Peyer's patch (tissue), 4 donors: Measurements from ENCODE around the gene TCF4. TPM values are rescaled to one million over a fixed set of nuclear protein-coding genes. Genes with fewer than 3 reads are reported as not detected.

Source experiments
- DNase-seq, 3 donors: peaks; one replicate each; pipeline ENCODE4 v3.0.0-alpha.2; 2017 to 2019
- H3K27ac ChIP-seq, 4 donors: fragments of 200-600 bp; sonication (generic); one replicate each; pipeline ENCODE4 v1.5.1; 2016 to 2019
- H3K27me3 ChIP-seq, 2 donors: fragments of 200-600 bp; sonication (generic); one replicate each; pipeline ENCODE4 v1.5.1; 2019
- H3K36me3 ChIP-seq, 3 donors: fragments of 200-600 bp; sonication (generic); one replicate each; pipeline ENCODE4 v1.5.1; 2016 to 2019
- H3K4me1 ChIP-seq, 4 donors: fragments of 200-600 bp; sonication (generic); one replicate each; pipeline ENCODE4 v1.5.1; 2016 to 2019
- H3K4me3 ChIP-seq, 4 donors: fragments of 200-600 bp; sonication (generic); 1 replicate in 3 of 4; 2 replicates in 1 of 4; pipeline ENCODE4 v1.5.1; 2016 to 2019; ENCODE audit warnings: mild to moderate bottlenecking in 1 of 4
- H3K9me3 ChIP-seq, 4 donors: fragments of 200-600 bp; sonication (generic); one replicate each; pipeline ENCODE4 v1.5.1; 2016 to 2019; ENCODE audit warnings: mild to moderate bottlenecking in 1 of 4
- POLR2A ChIP-seq, 2 donors: fragments of 450-650 bp; IDR thresholded peaks; one replicate each; pipeline ENCODE4 v1.5.1; 2017; ENCODE audit warnings: antibody characterized with exemption in 2 of 2, mild to moderate bottlenecking in 2 of 2, moderate library complexity in 2 of 2
- total RNA-seq, 4 donors: library from RNA; depleted of rRNA; stranded (reverse); fragments of >200 nt; gene quantifications; one replicate each; pipeline ENCODE4 v1.1.0, GENCODE V29; 2016
- TF ChIP-seq, protein P1 (sequence below), 6 experiments: fragments of 450-650 bp in 4 of 6; fragments of 200-600 bp in 2 of 6; sonication (generic) in 1 of 6; IDR thresholded peaks; one replicate each; pipeline ENCODE4 v1.5.1; 2017 to 2019; ENCODE audit warnings: antibody characterized with exemption in 6 of 6, mild to moderate bottlenecking in 3 of 6, moderate library complexity in 1 of 6

Gene TCF4
- total RNA-seq, 4 donors from 2014 or later: 11.9 to 190 (median 33.8) TPM

DNA sequence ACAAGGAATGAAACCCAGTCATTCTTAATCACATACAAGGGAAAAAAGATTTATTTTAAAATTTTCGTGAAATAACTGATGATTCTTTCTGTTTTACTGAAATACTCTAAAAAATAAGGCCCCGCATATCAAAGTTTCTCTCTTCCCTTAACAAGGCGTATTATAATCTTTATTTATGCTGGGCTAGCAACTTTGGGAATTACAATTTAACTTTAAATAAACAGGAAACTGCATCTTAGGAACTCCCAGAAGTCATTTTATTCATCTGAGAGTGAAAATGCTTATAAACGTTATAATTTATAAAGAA is 166.7 kb downstream of the TCF4 start:
- H3K36me3 ChIP-seq: no peaks in the 10 kb centered on the region
- DNase-seq: no peak
- no peaks in the 10 kb centered on the region for H3K27me3 ChIP-seq
- no peaks in the 10 kb centered on the region for H3K9me3 ChIP-seq
- peak overlapping the region in 1 of 4 donors; percentile 4 for H3K4me3 ChIP-seq
- peak overlapping the region; percentile 35 to 56 (median 46) for H3K27ac ChIP-seq
- TF ChIP-seq, protein P1, sequence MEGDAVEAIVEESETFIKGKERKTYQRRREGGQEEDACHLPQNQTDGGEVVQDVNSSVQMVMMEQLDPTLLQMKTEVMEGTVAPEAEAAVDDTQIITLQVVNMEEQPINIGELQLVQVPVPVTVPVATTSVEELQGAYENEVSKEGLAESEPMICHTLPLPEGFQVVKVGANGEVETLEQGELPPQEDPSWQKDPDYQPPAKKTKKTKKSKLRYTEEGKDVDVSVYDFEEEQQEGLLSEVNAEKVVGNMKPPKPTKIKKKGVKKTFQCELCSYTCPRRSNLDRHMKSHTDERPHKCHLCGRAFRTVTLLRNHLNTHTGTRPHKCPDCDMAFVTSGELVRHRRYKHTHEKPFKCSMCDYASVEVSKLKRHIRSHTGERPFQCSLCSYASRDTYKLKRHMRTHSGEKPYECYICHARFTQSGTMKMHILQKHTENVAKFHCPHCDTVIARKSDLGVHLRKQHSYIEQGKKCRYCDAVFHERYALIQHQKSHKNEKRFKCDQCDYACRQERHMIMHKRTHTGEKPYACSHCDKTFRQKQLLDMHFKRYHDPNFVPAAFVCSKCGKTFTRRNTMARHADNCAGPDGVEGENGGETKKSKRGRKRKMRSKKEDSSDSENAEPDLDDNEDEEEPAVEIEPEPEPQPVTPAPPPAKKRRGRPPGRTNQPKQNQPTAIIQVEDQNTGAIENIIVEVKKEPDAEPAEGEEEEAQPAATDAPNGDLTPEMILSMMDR (IDR thresholded peaks at IDR 0.05): no peak
- TF ChIP-seq POLR2A (IDR thresholded peaks at IDR 0.05): no peak
- H3K4me1 ChIP-seq: no peaks in the 10 kb centered on the region

DNA sequence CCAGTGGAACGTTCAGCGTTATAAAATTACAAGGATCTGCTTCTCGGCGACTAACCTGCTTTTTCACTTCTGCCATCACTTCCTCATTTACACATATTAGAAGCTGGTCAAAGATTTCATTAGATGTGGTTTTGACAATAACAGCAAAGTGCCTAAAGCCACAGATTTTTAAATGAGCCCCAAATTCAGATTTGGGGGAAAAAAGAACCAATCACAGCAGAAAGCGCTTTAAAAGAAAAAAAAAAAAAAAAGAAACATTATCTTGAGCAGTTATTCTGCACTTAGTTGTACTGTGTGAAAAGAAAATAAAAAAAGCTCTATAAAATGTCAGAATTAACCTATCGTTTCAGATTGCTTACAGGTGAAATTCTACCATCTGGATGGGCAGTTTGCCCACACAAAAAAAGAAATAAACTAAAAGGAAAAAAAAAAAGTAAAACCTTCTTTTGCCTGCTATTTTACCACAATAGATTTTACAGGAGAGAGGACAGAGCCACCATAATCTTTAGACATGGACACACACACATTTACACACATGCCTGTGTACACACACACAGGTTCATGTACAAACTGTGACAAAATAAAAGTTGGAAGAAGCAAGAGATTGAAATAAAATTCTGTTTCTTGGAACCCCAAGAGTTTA is 167.2 kb downstream of the TCF4 start:
- Histone ChIP-seq H3K9me3 (no peaks in the 10 kb centered on the region), H3K4me1 (no peaks in the 10 kb centered on the region), H3K36me3 (no peaks in the 10 kb centered on the region), H3K27ac (peak overlapping the region; percentile 35 to 64 (median 48)), H3K27me3 (no peaks in the 10 kb centered on the region), H3K4me3 (peak overlapping the region in 2 of 4 donors; percentile 4 to 5)
- DNase-seq: no peak
- TF ChIP-seq POLR2A (IDR thresholded peaks at IDR 0.05): no peak
- TF ChIP-seq, protein P1 (IDR thresholded peaks at IDR 0.05): no peak

DNA sequence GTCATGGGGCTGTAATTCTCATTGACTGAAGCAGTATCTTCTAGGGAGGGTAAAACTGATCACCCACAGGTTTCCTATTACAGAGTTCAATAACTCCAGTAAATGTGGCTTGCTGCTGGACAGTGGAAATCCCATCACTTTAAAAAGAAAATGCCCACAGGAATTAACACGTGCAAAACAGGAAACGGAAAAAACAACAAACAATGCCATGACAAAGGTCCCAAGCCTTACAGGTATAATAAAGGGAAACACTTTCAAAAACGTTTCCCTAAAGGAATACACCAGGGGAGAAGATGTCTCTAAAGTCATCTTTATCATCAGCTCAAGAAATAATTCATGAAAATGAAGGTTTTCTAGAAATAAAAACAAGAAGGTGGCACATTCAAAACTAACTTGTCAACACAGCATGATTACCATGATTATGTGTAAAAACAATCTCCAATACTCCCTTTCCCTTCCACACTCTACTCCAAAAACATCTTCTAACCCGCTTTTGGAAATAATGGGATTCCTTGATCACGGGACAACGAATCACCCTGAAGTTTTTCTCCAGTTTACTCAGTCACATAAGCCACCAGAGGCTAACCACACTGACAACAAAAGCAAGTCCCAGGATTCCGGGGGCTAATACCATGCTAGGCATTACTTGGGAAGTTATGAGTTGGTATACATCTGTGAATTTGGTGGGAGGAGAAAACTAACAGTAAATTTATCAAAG is 167.9 kb downstream of the TCF4 start:
- H3K36me3 ChIP-seq: no peaks in the 10 kb centered on the region
- peak overlapping the region; percentile 27 to 64 (median 48) for H3K27ac ChIP-seq
- H3K27me3 ChIP-seq: no peaks in the 10 kb centered on the region
- H3K4me3 ChIP-seq: peak overlapping the region in 2 of 4 donors; percentile 4 to 5
- no peaks in the 10 kb centered on the region for H3K4me1 ChIP-seq
- no peak for DNase-seq
- H3K9me3 ChIP-seq: no peaks in the 10 kb centered on the region
- no peak for TF ChIP-seq POLR2A (IDR thresholded peaks at IDR 0.05)
- TF ChIP-seq, protein P1 (IDR thresholded peaks at IDR 0.05): no peak

DNA sequence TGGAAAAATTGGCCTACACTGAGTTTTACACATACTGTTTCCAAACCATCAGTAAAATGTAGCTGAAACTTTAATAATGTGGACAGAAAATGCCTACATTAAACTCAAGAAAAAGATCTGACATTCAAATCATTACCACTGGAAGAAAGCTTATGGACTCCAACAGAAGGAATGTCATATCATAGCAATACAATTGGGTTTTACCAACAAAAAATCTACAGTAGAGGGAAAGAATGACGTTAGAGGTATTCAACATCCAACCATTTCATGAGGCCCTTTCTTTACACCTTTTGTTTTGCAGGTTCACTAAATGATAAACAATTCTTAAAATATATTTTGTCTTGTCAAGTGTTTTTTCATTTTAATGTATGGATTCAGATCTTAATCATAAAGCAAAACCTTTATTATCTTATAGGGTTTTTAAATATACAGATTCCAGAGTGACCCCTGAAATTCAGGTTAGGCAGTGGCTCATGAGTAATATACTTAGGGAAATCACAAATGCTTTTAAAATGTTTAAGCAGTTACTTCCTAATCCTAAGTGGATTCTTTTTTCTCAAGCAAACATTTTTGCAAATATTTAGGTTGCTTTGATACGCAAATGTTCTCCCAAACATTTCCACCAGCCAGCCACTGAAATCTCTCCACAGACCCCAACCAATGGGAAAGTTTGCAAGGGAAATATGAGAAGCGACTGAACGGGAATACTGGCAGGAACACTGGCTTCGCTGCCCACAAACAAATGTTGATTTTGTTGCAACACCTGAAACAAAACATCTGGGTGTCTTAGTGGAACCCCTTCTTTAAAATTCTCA is 168.7 kb downstream of the TCF4 start:
- no peak for TF ChIP-seq POLR2A (IDR thresholded peaks at IDR 0.05)
- TF ChIP-seq, protein P1 (IDR thresholded peaks at IDR 0.05): no peak
- Histone ChIP-seq H3K27ac (peak overlapping the region; percentile 27 to 64 (median 48)), H3K36me3 (no peaks in the 10 kb centered on the region), H3K27me3 (no peaks in the 10 kb centered on the region), H3K4me1 (no peaks in the 10 kb centered on the region), H3K4me3 (no peak overlapping the region), H3K9me3 (no peaks in the 10 kb centered on the region)
- no peak for DNase-seq

DNA sequence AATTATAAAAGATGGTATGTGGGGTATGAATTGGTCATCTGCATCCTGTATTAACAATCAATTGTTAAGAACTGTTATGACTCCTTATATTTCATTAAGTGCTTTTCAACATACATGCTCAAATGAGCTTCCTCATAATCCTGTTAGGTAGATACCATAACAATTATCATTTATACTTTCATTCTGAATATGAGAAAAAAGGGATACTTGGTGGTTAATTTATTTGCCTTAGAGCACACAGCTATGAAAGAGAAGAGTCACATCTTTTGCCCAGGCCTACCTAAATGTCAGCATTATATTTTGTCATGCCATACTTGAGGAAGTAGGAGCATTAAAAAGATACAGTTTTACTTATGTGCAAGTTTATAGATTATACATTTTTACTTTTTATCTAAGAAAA is 169.6 kb downstream of the TCF4 start:
- H3K9me3 ChIP-seq: no peaks in the 10 kb centered on the region
- H3K36me3 ChIP-seq: no peaks in the 10 kb centered on the region
- H3K4me3 ChIP-seq: no peak overlapping the region
- no peak for DNase-seq
- no peaks in the 10 kb centered on the region for H3K27me3 ChIP-seq
- no peak overlapping the region for H3K27ac ChIP-seq
- TF ChIP-seq POLR2A (IDR thresholded peaks at IDR 0.05): no peak
- TF ChIP-seq, protein P1 (IDR thresholded peaks at IDR 0.05): no peak
- no peaks in the 10 kb centered on the region for H3K4me1 ChIP-seq
